ENCODE results near the gene INAFM2. TPM values are rescaled to one million over a fixed set of nuclear protein-coding genes. Genes with fewer than 3 reads are reported as not detected.

The INAFM2 gene
- total and polyA plus RNA-seq, 2 experiments from 2014 or later, result 13.7 to 19.5 TPM

DNA sequence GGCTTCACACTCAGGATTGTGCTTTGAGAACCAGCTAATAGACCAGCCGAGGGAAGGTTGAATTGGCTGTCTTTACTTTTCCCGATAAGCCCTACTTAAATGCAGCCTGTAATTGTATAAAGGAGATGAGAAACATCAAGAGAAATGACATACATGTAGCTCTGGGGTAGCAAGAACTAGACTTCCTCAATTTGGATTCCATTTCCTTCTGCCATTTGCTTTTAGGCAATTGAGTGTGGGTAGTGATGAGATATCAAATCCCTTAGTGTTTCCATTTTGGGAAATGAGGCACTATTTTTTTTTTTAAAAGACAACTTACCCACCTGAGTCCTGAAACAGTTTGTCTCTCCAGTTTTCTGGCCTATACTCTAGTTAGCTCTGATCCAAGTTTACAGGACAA lies 2.2 kb downstream of the INAFM2 start:
- Histone ChIP-seq H3K27me3 (no peaks in the 10 kb centered on the region), H3K27ac (no peak overlapping the region), H3K4me2 (peak overlapping the region; percentile 96), H3K4me1 (ENCODE audit: insufficient read depth) (peaks cover 27% of the 10 kb centered on the region), H4K20me1 (ENCODE audit: insufficient read depth, poor library complexity, severe bottlenecking) (no peaks in the 10 kb centered on the region), H3K9me3 (ENCODE audit: low read depth) (no peaks in the 10 kb centered on the region), H3K79me2 (peaks cover 19% of the 10 kb centered on the region), H3K9me2 (replicated peaks; ENCODE audit: insufficient read depth) (no peaks in the 10 kb centered on the region), H3K4me3 (no peak overlapping the region), H3K36me3 (replicated peaks; ENCODE audit: insufficient read depth, low read depth) (no peaks in the 10 kb centered on the region), H2AFZ (no peak overlapping the region)
- WGBS (ENCODE audit: low lambda C conversion rate, missing lambda C conversion rate), result 98% methylated on average over 2 of the region's 2 CpGs
- DNase-seq (ENCODE audit: low spot score), result no peak
- TF ChIP-seq, protein P1, sequence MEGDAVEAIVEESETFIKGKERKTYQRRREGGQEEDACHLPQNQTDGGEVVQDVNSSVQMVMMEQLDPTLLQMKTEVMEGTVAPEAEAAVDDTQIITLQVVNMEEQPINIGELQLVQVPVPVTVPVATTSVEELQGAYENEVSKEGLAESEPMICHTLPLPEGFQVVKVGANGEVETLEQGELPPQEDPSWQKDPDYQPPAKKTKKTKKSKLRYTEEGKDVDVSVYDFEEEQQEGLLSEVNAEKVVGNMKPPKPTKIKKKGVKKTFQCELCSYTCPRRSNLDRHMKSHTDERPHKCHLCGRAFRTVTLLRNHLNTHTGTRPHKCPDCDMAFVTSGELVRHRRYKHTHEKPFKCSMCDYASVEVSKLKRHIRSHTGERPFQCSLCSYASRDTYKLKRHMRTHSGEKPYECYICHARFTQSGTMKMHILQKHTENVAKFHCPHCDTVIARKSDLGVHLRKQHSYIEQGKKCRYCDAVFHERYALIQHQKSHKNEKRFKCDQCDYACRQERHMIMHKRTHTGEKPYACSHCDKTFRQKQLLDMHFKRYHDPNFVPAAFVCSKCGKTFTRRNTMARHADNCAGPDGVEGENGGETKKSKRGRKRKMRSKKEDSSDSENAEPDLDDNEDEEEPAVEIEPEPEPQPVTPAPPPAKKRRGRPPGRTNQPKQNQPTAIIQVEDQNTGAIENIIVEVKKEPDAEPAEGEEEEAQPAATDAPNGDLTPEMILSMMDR (IDR thresholded peaks at IDR 0.05; ENCODE audit: poor library complexity), result no peak
- TF ChIP-seq EZH2phosphoT487 (IDR thresholded peaks at IDR 0.05; ENCODE audit: low read depth, severe bottlenecking, unreplicated experiment), result no peak
- TF ChIP-seq EZH2 (IDR thresholded peaks at IDR 0.05; ENCODE audit: borderline replicate concordance), result no peak

DNA sequence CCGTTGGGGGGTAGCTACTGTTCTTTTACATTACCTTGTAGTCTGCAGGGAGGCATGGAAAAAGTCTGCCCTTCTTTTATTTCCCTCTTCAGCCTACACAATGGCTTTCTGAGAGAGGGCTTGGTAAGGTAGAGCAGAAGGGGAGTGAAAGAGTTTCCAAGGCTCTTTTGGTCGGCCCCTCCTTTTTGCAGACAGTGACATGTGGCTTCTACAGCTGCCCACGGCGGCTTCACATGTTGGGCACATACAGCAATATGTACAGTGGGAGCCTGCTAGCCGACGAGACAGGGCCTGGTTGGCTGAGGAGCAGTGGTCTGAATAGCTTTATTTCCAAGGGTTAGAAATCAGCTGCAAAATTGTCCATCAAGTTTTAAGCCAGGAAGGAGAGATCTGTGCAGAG lies 4.0 kb downstream of the INAFM2 start:
- Histone ChIP-seq H3K9me3 (ENCODE audit: low read depth) (no peaks in the 10 kb centered on the region), H3K9me2 (replicated peaks; ENCODE audit: insufficient read depth) (no peaks in the 10 kb centered on the region), H3K4me3 (no peak overlapping the region), H3K36me3 (replicated peaks; ENCODE audit: insufficient read depth, low read depth) (no peaks in the 10 kb centered on the region), H3K27ac (peak overlapping the region; percentile 28), H3K4me2 (peak overlapping the region; percentile 52), H3K27me3 (no peaks in the 10 kb centered on the region), H3K4me1 (ENCODE audit: insufficient read depth) (peaks cover 31% of the 10 kb centered on the region), H3K79me2 (peaks cover 19% of the 10 kb centered on the region), H2AFZ (no peak overlapping the region), H4K20me1 (ENCODE audit: insufficient read depth, poor library complexity, severe bottlenecking) (no peaks in the 10 kb centered on the region)
- TF ChIP-seq EZH2 (IDR thresholded peaks at IDR 0.05; ENCODE audit: borderline replicate concordance) (no peak), EZH2phosphoT487 (IDR thresholded peaks at IDR 0.05; ENCODE audit: low read depth, severe bottlenecking, unreplicated experiment) (no peak)
- TF ChIP-seq, protein P1 (IDR thresholded peaks at IDR 0.05; ENCODE audit: poor library complexity), result no peak
- WGBS (ENCODE audit: low lambda C conversion rate, missing lambda C conversion rate), result 66% methylated on average over 6 of the region's 6 CpGs
- no peak for DNase-seq (ENCODE audit: low spot score)

DNA sequence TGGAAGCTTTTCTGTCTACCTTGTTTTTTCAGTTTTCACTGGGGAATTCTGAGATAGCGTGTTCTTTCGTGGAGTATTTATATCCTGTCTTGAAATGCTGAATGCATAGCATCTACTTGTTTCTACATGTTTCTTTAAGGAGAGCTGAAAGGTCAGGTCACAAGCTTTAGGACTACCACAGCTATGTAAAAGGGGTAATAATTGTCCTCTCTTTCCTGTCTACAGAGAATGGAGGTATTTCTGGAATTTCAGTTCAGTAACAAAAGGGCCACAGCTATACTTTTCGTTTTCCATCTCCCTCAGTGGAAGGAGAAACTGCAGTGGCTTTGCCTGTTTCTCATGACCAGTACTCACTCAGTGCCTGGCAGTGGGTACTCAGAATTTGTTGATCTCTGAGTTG lies 4.7 kb downstream of the INAFM2 start:
- H3K9me3 ChIP-seq (ENCODE audit: low read depth), result no peaks in the 10 kb centered on the region
- peak overlapping the region; percentile 28 for H3K27ac ChIP-seq
- 59% methylated on average over 3 of the region's 3 CpGs for WGBS (ENCODE audit: low lambda C conversion rate, missing lambda C conversion rate)

More for the DNA sequence above, 4.7 kb downstream of the INAFM2 start:
- Histone ChIP-seq H3K9me2 (replicated peaks; ENCODE audit: insufficient read depth) (no peaks in the 10 kb centered on the region), H3K27me3 (no peaks in the 10 kb centered on the region), H4K20me1 (ENCODE audit: insufficient read depth, poor library complexity, severe bottlenecking) (no peaks in the 10 kb centered on the region), H3K36me3 (replicated peaks; ENCODE audit: insufficient read depth, low read depth) (no peaks in the 10 kb centered on the region), H3K79me2 (peaks cover 19% of the 10 kb centered on the region), H2AFZ (no peak overlapping the region), H3K4me1 (ENCODE audit: insufficient read depth) (peaks cover 27% of the 10 kb centered on the region), H3K4me3 (no peak overlapping the region), H3K4me2 (peak overlapping the region; percentile 52)
- TF ChIP-seq EZH2 (IDR thresholded peaks at IDR 0.05; ENCODE audit: borderline replicate concordance) (no peak), EZH2phosphoT487 (IDR thresholded peaks at IDR 0.05; ENCODE audit: low read depth, severe bottlenecking, unreplicated experiment) (no peak)
- TF ChIP-seq, protein P1 (IDR thresholded peaks at IDR 0.05; ENCODE audit: poor library complexity), result no peak
- DNase-seq (ENCODE audit: low spot score), result no peak

Measured in hepatocyte (in vitro differentiated cells).